ENCODE data around the gene SUMO3.

GRCh38 chr21:44793592-44794374 is 24.1 kb downstream of the SUMO3 start:
- TF ChIP-seq CTCF (IDR thresholded peaks at IDR 0.05; ENCODE audit: low read depth, low read length, missing input control) (no peak), ATF3 (IDR thresholded peaks at IDR 0.05) (no peak), GABPA (IDR thresholded peaks at IDR 0.05 in 1 of 2, conservative IDR thresholded peaks at IDR 0.05 in 1 of 2) (no peak), TAF1 (conservative IDR thresholded peaks at IDR 0.05) (no peak), REST (IDR thresholded peaks at IDR 0.05) (no peak)
